ENCODE data around the gene FBXO48.
"Not testable (repeated sequence)": the region's sequence is repeated elsewhere in the genome, so short reads cannot be mapped to it uniquely, and the experiment has no call there.

FBXO48 gene

DNA sequence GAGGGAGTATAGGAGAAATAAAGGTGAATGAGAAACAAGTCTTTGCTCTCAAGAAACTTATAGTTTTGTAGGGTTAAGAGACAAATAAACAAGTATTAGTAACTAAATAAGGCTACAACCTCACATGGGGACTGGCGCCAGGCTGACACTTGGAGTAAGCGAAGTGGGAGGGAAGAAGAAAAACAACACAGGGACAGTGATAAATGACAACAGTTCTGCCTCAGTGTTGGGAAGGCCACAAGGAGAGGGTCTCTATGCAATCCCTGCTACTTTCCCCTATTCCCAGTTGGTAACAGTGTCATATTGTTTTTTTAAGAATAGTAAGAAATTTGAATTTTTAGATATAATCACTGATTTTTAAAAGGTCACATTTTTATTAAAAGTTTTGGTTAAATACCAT is 4.3 kb upstream of the FBXO48 start:
- no peak for ATAC-seq

DNA sequence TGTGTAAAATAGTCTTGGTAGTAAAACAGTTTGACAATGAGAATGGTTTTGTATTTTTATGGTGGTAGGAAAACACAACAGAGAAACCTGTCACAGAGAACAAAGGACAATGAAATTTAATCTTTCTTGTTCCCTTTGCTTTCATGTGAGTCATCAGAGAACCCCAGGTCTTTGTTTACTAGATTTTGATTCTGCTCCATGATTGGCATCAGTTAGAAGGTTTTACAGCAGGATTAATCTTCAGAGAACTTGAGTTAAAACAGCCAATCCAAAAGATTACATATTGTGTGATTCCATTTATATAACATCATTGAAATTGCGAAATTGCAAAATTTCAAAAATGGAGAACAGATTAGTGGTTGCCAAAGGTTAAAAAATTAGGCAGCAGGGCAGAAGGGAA is 2.8 kb upstream of the FBXO48 start:
- no peak for ATAC-seq

DNA sequence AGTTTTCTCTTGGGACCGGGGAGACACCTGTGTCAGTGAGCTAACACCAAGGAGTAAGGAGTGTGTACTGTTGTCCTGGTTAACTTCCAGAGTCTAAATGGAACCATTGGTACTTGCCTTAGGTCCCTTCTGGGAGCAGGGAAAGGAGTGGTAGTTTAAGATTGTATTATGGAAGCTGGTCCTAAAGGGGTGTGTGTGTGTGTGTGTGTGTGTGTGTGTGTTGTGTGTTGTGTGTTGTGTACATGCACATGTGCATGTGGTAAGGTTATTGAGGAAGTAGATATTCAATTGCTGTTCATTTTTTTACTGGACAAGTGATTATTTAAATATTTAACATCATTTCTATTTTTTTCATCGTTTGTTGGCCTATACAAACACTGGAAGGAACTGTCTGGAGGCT is 1.7 kb upstream of the FBXO48 start:
- no peak for ATAC-seq

DNA sequence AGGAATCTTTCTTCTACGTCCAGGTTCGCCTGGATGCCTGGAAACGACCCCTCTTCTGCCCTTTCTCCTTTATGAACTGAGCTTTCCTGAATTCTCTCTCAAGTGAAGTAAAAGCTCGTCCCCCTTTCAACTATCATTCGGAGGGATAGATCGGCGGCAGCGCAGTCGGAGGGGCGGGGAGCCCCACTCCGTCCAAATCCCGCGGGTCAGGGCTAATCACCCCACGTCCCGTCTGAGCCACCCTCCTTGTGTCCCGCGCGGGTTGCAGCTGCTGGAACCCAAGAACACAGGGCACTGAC is 367 bp downstream of the FBXO48 start:
- no peak for ATAC-seq

- ATAC-seq, result peak; percentile 13 to 17
Measured at GRCh38 chr2:68466361-68466777, 725 bp downstream of the FBXO48 start.

GRCh38 chr2:68465081-68465916 is 1.8 kb downstream of the FBXO48 start:
- ATAC-seq, result peak; percentile 36 to 48

GRCh38 chr2:68464651-68465050 is 2.4 kb downstream of the FBXO48 start:
- no peak for ATAC-seq

DNA sequence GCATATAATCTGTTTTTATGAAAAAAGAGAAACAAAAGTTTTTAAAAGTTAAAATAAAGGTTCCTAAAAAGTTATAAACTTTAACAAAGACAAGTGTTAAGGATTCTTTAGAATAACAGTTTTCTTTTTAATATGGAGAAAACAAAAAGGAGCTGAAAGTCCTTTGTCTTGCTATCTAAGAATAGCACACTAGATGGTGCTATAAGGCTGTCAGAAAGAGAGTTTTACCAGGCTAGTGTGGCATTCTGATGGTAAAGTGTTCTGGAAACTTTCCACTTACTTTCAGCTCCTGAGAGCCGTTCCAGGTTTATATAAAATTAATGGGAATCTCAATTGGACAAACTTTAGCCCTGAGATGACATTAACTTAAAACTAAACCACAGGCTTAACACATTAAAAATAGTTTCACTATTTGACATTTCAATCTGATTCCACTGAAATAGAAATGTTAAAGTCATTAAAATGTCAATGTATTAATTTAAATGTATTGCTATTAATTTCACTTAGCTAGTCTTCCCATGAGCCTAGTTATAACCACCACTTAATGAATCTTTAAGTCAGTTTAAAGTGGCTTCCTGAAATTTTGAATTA is 3.7 kb downstream of the FBXO48 start:
- no peak for ATAC-seq

DNA sequence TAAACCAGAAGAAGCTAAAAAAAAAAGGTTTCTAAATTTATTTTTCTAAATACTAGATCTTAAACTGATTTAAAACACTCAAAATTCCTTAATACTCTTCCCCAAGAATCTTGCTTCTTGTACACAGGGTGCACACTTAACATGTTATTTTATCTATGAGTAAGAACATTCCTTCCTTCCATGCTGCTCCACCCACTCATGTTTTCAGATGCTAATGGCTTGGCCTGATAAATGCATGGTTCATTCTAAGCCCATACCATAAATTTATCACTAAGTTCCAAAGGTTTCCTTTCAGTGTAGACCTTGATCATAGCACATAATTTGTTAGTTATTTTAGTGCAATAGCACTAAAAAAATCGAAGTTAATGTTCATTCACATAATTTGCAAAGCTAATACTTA is 8.1 kb downstream of the FBXO48 start:
- no peak for ATAC-seq

DNA sequence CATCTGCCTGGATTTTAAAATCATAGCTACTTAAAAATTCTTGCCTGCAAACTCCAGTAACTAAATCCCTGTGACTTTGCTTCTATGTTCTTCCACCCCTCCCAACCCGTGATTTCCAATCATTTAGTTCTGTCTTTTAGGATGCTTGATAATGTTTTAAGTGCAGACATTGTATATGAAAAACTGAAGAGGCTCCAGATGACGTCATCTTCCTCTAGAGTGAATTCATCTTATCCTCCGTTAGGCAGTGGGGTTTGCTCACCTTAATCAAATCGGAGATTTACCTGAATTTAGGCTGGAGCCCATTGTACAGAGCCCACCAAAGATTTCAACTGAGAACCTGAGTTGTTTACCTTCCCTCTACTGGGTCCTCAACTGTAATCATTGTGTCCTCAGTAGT is 10.9 kb downstream of the FBXO48 start:
- no peak for ATAC-seq

DNA sequence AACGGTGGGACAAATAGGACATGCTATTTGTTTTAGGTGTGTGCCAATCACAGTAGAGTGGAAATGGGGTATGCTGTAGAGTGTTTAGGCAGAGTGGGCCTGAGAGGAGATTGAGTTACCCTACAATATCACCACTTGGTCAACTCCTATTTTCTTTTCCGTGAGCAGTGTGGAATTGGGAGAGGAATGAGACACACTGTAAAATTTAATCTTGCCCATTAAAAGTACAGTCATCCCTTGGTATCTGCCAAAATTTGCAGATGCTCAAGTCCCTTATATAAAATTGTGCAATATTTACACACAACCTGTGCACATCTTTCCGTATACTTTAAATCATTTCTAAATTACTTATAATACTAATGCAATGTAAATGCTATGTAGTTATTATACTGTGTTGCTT is 12.4 kb downstream of the FBXO48 start:
- ATAC-seq, result no peak

GRCh38 chr2:68453761-68454360 is 13.2 kb downstream of the FBXO48 start:
- ATAC-seq, result no peak

DNA sequence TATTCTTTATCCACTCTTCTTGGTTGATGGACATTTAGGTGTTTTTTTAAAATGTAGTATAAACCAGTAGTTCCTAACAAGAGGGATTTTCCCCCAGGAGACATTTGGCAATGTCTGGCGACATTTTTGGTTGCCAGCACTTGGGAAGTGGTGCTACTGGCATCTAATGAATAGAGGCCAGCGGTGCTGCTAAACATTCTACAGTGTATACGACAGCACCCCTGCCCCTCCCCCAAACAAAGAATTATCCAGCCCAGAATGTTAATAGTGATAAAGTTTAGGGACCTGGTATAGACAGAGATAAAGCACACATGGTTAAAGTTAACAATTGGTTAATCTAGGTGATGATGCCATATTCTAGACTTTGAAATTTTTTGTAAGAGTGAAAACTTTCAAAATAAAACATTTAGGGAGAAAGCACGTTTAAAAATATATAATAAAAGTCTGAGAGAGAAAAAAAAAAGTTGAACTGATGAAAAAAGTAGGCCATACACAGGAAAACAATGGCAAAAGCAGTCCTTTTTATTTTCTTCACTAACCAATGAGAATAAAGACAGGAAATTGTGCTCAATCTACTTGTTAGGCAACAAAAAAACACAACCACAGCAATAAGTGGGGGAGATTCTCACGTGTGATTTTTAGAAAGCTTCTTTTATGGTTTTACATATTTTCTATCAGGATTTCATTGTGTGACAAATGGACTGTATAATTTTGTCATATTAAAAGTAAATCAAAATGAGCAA is 14.8 kb downstream of the FBXO48 start:
- no peak for ATAC-seq

DNA sequence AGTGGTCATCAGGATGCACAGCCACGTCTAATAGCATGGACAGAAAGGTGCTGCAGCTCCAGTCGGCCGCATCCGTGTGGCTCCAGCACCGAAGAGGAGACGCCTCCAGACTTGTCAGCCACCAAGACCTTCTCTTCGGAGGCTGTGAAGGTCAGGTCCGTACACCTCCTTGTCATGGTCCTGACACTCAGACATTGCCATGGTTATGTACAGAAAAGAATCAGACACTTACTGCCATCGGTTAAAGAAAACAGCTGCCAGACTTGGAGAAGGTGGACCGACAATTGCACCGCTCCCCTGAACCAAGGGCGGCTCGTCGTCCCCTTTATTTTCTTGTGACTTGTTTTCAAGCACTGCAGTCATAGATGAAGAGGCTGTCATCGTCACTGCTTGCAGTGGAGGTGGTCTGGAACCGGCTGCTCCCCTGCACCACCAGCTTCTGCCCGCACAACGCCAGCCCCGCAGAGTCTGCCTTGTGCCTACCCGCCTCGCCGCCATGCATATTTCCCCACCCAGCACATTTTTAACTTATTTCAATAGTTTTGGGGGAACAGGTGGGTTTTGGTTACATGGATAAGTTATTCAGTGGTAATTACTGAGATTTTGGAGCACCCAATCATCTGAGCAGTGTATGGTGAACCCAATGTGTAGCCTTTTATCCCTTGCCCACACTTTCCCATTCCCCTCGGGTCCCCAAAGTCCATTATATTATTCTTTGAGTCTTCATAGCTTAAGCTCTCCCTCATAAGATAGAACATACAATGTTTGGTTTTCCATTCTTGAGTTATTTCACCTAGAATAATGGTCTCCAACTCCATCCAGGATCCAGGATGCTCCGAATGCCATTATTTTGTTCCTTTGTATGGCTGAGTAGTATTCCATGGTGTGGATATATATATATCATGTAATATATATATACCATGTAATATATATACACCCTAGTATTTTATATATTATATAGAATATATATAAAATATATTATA is 18.1 kb downstream of the FBXO48 start:
- no peak for ATAC-seq

DNA sequence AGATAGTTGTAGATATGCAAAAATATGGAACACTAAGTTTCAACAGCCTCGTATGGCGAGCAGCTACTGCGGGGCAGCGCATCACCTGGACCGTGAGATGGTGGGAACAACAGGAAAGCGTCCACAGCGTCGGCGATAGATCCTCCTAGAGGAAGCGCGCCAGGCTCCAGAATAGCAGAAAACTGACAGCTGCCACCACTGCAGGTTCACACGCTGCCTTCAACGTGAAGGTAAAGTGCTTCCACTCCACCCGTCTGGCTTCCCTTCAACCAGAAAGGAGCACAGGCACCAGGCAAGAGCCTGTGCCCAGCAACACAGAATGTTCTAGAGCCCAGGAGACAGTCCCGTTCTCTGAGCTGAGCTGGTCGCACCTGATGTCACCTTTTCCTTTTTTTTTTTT is 20.0 kb downstream of the FBXO48 start:
- no peak for ATAC-seq

GRCh38 chr2:68446425-68446824 is 20.7 kb downstream of the FBXO48 start:
- ATAC-seq, result not testable (repeated sequence)

- no peak for ATAC-seq
Measured at GRCh38 chr2:68441994-68442322, 25.1 kb downstream of the FBXO48 start.

GRCh38 chr2:68441179-68441993 is 25.7 kb downstream of the FBXO48 start:
- ATAC-seq, result peak; percentile 97 to 99

DNA sequence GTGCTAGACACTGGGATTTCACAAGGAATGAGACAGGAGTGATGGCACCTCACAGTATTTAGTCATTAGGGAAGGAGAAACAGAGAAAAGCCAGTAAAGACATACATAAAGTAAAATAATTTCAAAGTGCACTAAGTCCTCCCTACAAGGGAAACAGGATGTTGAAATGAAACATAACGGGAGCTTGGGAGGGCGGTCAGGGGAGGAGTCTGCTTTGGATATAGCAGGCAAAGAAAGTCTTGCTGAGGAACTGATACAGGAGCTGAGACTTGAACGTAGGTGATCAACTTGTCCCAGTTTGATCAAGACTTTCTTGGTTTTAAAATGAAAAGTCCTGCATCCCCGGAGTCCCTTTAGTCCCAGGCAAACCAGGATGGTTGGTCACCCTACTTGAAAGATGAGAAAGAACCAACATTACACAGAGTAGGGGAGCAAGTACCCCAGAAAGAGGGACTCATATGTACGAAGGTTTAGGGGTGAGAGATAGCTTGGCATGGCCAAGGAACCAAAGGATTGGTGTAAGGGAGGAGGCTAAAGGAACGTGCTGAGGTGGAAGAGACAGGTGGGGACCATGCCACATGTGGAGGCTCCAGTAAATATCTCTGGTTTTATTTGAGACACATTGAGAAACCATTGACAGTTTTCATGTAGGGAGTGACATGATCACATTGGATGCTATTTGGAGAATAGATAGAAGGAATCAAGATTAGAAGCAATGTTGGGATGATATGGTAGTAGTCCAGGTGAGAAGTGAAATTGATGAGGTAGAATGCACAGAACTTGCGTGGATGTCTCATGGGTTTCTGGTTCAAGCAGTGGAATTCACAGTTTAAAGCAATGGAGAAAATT is 28.4 kb downstream of the FBXO48 start:
- ATAC-seq, result no peak

DNA sequence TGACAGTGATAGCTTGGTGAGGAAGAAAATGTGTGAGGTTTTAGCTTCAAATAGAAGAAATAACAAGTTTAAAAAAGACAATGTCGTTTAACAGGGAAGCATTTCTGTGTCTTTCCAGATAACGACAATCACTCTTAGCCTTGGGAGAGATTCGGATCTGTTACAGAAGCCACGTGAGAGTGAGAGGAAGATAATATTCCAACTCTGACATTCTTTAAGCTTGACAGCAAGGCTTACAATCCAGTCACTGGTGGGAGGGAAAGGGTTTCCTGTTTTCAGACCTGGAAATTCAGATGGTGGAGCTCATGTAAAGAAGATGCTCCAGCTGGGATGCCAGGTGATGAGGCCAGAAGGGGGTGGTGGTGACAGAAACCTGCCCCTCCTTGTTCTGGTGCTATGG is 30.8 kb downstream of the FBXO48 start:
- ATAC-seq, result no peak

DNA sequence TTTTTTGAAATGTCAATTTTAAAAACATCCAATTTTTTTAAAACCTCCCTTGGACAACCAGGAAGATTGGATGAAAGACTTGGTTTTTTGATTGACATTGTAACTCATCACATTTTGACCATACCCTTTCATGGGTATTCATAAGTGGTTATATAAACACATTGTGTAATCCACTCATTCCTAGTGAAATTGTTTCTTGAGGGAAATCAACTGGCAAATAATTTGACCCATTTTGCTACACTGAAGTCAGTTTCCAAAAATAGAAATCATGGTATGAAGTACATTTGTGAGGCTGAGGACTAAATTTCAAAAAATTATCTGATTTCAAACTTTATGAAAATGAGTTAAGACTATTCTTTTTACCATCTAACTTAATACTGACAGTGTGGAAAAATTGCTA is 31.5 kb downstream of the FBXO48 start:
- ATAC-seq, result no peak
